Measurements from ENCODE around the gene GPR15. TPM values are rescaled to one million over a fixed set of nuclear protein-coding genes. Genes with fewer than 3 reads are reported as not detected.

GPR15 gene
- total RNA-seq, 1 donor from 2014 or later = not detected

- DNase-seq (ENCODE audit: low spot score) = no peak
- intact Hi-C loops (cut with DNase I) = loop anchor here (10.0 kb wide), 1 partner anchor 764 kb away; the partner anchor contains the start of gene ARL6
Measured at GRCh38 chr3:98528474-98529346, 3.1 kb upstream of the GPR15 start.

DNA sequence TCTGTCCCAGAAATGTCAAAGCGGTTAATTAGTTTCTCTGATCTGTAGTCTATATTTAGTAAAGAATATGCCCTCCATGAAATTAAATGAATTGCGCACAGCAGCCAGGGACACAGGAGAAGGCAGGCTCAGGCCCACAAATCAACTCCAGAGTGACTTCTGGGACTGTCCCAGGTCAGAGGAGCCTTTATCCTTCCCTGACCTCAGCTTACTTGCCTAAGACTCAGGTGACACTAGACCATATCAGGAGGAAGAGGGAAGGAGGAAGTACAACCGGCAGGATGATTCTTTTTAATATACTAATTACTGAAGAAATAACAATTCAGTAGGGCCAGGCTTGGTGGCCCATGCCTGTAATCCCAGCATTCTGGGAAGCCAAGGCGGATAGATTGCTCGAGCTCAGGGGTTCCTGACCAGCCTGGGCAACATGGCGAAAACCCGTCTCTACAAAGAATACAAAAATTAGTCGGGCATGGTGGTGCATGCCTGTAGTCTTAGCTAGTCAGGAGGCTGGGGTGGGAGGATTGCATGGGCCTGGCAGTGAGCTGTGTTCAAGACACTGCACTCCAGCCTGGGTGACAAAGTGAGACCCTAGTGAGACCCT is 1.8 kb upstream of the GPR15 start:
- no peak for DNase-seq (ENCODE audit: low spot score)
- intact Hi-C loops (cut with DNase I) = loop anchor here (10.0 kb wide), 1 partner anchor 765 kb away; the partner anchor contains the start of gene ARL6

GRCh38 chr3:98530676-98531075 is 1.1 kb upstream of the GPR15 start:
- intact Hi-C loops (cut with DNase I) = no loop called here
- DNase-seq (ENCODE audit: low spot score) = no peak

- intact Hi-C loops (cut with DNase I) = no loop called here
- no peak for DNase-seq (ENCODE audit: low spot score)
Measured at GRCh38 chr3:98532275-98532637, 478 bp downstream of the GPR15 start.

GRCh38 chr3:98532709-98533571 is 1.2 kb downstream of the GPR15 start:
- no peak for DNase-seq (ENCODE audit: low spot score)
- intact Hi-C loops (cut with DNase I) = no loop called here

- no peak for DNase-seq (ENCODE audit: low spot score)
- intact Hi-C loops (cut with DNase I) = no loop called here
Measured at GRCh38 chr3:98534168-98534567, 2.4 kb downstream of the GPR15 start.

GRCh38 chr3:98534734-98535133 is 3.0 kb downstream of the GPR15 start:
- DNase-seq (ENCODE audit: low spot score) = no peak
- intact Hi-C loops (cut with DNase I) = no loop called here

DNA sequence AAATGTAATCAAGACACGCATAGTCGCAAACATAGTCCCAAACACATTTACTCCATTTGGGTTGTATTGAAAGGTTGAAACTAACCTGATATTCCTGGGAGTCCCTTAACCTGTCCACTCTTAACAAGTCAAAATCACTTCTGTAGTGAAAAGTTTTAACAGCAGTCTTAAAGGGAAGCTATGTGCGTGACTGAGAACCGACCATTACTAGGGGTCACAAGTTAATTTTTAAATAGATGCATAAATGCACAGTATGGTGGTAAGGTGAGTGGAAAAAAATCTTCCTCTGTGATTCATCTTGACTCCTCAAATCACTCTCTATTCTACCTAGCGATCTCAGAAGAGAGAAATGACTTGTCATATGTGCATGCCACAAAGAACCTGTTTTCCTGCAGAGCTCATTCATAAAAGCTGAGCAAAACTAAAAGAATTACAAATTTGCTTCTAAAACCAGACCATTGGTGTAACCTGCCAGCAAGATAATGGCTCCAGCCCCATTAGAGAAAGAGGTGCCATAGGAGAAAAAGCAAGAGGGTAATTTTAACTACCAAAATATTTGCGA is 4.8 kb downstream of the GPR15 start:
- intact Hi-C loops (cut with DNase I) = no loop called here
- no peak for DNase-seq (ENCODE audit: low spot score)

DNA sequence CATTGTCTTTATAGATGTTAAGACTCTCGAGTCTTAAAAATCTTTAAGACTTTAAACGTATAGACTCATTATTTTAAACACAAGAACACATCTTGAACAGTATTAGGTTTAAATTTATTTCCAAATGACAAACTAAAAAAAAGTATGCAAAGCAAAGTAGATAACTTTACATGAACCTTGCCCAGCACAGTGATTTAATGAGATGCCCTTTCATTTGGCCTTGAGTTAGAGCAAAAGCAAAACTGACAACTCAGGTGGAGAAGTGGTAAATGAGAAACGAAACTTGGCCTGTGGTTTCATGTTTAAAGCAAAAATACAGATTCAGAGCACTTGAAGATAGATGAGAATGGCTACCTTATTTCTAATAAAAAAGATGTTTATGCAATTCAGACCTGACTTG is 8.6 kb downstream of the GPR15 start:
- no peak for DNase-seq (ENCODE audit: low spot score)
- intact Hi-C loops (cut with DNase I) = no loop called here

DNA sequence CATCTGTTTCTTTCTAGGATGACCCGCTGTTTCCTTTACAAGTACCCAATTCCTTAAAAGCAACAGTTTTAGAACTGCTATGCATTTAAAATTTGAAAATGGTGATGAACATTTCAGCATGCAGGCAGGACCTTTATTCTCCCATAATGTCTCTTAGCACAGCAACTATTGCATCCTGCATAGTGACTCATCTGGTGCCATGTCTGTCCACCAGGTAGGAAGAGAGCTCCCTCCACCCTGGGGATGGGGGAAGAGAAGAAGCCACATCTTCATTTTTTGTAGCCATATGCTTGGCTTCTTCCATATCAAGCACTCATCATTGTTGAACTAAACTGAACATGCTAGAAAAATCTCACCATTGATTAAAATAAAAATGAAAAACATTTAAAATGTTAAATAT is 9.9 kb downstream of the GPR15 start:
- DNase-seq (ENCODE audit: low spot score) = no peak
- intact Hi-C loops (cut with DNase I) = no loop called here

- intact Hi-C loops (cut with DNase I) = no loop called here
Measured at GRCh38 chr3:98542623-98543022, 10.8 kb downstream of the GPR15 start.

DNA sequence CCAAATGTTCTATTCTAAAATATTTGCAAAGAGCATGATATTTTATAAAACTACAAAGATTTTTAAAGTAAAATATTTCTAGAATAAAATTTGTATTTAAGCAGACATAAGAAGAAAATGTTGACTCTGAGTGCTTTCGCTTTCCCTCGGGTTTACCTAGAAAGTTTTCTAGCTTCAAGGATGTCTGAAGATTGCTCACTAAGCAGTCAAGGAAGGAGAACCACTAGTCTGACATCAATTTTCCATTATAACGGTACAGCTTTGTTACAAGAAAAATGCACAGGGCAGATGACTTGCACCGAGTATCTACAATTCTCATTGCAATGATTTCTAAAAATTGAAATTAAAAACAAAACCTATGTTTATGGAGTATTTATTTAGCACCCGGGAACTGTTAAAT is 14.2 kb downstream of the GPR15 start:
- no peak for DNase-seq (ENCODE audit: low spot score)
- intact Hi-C loops (cut with DNase I) = no loop called here

More at GRCh38 chr3:98542623-98543022, 10.8 kb downstream of the GPR15 start:
- no peak for DNase-seq (ENCODE audit: low spot score)

GRCh38 chr3:98548544-98548943 is 16.8 kb downstream of the GPR15 start:
- intact Hi-C loops (cut with DNase I) = no loop called here
- no peak for DNase-seq (ENCODE audit: low spot score)

DNA sequence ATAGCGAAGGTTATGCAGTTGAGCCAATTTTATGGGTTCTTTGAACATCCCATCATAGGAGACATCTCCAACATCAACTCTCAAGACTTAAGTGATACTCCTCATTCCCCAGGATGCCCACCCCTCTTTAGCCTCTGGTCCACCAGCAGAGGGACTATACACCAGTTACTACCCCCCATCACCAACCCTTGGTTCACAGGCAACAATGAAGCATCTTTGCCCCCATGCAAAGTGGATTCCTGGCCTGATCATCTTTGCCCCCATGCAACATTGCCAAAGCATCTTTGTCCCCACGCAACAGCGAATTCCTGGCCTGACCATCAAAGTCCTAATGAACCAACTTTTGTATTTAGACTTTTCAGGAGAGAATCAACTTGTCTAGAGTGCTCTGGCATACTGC is 19.1 kb downstream of the GPR15 start:
- no peak for DNase-seq (ENCODE audit: low spot score)
- intact Hi-C loops (cut with DNase I) = no loop called here

DNA sequence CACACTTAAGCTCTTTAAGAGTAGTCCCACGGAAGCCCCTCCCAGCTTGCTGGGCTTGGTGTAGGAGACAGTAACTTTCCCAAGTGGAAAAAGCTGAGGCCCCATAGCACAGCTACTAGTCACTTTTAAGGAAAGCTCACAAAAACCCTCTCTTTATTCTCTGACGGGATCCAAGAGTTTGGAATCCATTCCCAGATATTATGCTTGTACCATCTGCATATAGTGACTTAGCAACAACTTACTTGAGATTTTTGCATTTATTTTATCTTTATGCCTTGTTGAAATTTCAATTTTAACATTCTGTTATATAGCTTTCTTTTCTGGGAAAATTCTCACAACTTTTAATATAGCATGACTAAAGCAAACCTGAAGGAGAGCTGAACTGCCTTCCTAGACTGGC is 19.5 kb downstream of the GPR15 start:
- no peak for DNase-seq (ENCODE audit: low spot score)
- intact Hi-C loops (cut with DNase I) = no loop called here

GRCh38 chr3:98551754-98552153 is 20.0 kb downstream of the GPR15 start:
- intact Hi-C loops (cut with DNase I) = no loop called here
- DNase-seq (ENCODE audit: low spot score) = no peak

DNA sequence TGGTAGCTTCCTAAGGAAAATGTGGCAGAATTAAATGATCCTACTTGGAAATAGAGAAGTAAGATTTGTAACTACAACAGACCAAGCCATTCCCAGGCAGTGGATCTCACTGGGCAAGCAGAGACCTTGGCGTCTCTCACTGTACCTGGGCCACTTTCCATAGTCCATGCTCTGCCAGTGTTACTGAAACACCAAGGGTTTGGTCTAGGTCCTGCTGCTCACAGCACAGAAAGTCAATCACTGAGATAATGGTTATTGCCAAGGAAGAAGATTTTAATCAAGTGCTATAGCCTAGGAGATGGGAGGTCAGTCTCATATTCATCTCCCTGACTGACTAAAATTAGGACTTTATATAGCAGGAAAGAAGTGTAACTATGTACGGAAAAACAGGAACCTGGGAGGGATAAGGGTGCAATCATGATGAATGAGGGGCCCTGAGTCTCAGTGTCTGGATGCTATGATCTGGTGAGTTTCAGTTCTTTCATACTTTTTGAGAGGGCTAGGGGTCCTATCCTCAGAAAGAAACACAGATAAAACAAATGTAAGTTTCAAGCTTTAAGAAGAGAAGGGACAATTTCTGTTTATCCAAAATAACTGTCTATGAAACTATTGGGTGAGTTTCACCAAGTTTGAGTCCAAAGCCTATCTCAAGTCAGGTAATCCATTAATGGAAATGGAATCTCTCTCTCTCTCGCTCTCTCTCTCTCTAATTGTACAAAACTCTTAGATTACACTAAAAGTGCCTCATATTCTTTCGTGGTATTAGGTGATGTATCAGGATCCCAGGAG is 20.6 kb downstream of the GPR15 start:
- DNase-seq (ENCODE audit: low spot score) = no peak
- intact Hi-C loops (cut with DNase I) = no loop called here

- intact Hi-C loops (cut with DNase I) = no loop called here
- no peak for DNase-seq (ENCODE audit: low spot score)
Measured at GRCh38 chr3:98553021-98553563, 21.3 kb downstream of the GPR15 start.

DNA sequence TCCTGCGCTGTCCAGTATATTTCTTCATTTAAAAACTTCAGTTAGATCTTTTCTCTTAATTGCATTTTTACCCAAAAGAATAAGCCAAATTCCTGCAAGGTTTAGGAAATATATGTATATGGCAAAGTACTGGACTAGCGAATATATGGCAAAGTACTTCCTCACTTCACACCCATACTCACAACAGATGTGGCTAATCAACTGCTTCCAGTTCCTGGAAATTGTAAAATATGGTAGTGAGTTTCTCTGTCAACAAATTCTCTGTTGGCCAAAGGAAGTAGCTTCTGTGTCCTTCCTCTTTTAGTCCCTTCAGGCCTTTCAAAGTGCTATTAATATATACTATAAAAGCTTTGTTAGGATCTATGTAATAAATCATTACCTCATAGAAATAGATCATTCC is 22.0 kb downstream of the GPR15 start:
- DNase-seq (ENCODE audit: low spot score) = no peak
- intact Hi-C loops (cut with DNase I) = no loop called here
